ENCODE data around the gene SLC16A1. TPM values are rescaled to one million over a fixed set of nuclear protein-coding genes. Genes with fewer than 3 reads are reported as not detected.

SLC16A1 gene
- total RNA-seq, 4 donors from 2014 or later, result 3.3 to 6.2 (median 5.5) TPM

- Histone ChIP-seq H3K27me3 (no peaks in the 10 kb centered on the region), H3K36me3 (no peaks in the 10 kb centered on the region), H3K27ac (no peak overlapping the region), H3K4me1 (no peaks in the 10 kb centered on the region), H3K4me3 (replicated peaks in 1 of 3) (no peak overlapping the region), H3K9me3 (no peaks in the 10 kb centered on the region)
- intact Hi-C loops (cut with DNase I), result no loop called here
- WGBS, 2 donors, result 91 to 92% methylated on average over 4 of the region's 4 CpGs
- DNase-seq, result no peak
- no peak for TF ChIP-seq CTCF (IDR thresholded peaks at IDR 0.05)
- no peak for TF ChIP-seq POLR2A (IDR thresholded peaks at IDR 0.05)
These were observed 86.1 kb downstream of the SLC16A1 start for GRCh38 chr1:112869895-112870294.

GRCh38 chr1:112868191-112868590 is 87.8 kb downstream of the SLC16A1 start:
- no peaks in the 10 kb centered on the region for H3K9me3 ChIP-seq
- no peaks in the 10 kb centered on the region for H3K36me3 ChIP-seq
- H3K27me3 ChIP-seq, result no peaks in the 10 kb centered on the region
- DNase-seq, result no peak
- no peak overlapping the region for H3K4me3 ChIP-seq (replicated peaks in 1 of 3)
- no peak overlapping the region for H3K27ac ChIP-seq
- TF ChIP-seq CTCF (IDR thresholded peaks at IDR 0.05) (no peak), POLR2A (IDR thresholded peaks at IDR 0.05) (no peak)
- H3K4me1 ChIP-seq, result no peaks in the 10 kb centered on the region
- intact Hi-C loops (cut with DNase I), result no loop called here
- 95 to 98% methylated on average over 2 of the region's 2 CpGs for WGBS, 2 donors

- Histone ChIP-seq H3K4me3 (replicated peaks in 1 of 3) (no peak overlapping the region), H3K27ac (no peak overlapping the region), H3K4me1 (no peaks in the 10 kb centered on the region), H3K36me3 (no peaks in the 10 kb centered on the region), H3K9me3 (no peaks in the 10 kb centered on the region), H3K27me3 (no peaks in the 10 kb centered on the region)
- no peak for DNase-seq
- WGBS, 2 donors, result 91 to 96% methylated on average over 5 of the region's 5 CpGs
- TF ChIP-seq POLR2A (IDR thresholded peaks at IDR 0.05), result no peak
- no peak for TF ChIP-seq CTCF (IDR thresholded peaks at IDR 0.05)
- intact Hi-C loops (cut with DNase I), result no loop called here
These were observed 89.0 kb downstream of the SLC16A1 start for GRCh38 chr1:112866981-112867380.

DNA sequence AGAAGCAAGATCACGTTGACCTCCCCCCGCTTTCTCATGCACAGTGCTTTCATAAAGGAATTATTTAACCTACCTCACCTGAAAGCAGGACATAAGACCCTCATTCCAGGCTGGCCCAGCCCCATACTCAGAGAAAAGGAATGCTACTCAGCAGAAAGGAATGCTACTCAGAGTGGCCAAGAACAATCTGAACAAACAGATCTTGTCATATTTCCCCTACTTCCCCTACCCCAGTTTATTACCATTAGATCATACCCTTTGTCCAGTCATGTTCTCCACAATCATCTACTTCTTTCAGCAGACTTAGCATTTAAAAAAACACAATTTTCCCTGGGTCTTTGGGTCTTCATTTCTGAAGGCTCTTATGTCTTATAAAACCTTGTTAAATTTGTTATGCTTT is 89.8 kb downstream of the SLC16A1 start:
- Histone ChIP-seq H3K9me3 (no peaks in the 10 kb centered on the region), H3K4me1 (no peaks in the 10 kb centered on the region), H3K27me3 (no peaks in the 10 kb centered on the region), H3K4me3 (replicated peaks in 1 of 3) (no peak overlapping the region), H3K36me3 (no peaks in the 10 kb centered on the region), H3K27ac (no peak overlapping the region)
- no peak for TF ChIP-seq POLR2A (IDR thresholded peaks at IDR 0.05)
- TF ChIP-seq CTCF (IDR thresholded peaks at IDR 0.05), result no peak
- 87 to 91% methylated on average over 2 of the region's 2 CpGs for WGBS, 2 donors
- intact Hi-C loops (cut with DNase I), result no loop called here
- DNase-seq, result no peak

DNA sequence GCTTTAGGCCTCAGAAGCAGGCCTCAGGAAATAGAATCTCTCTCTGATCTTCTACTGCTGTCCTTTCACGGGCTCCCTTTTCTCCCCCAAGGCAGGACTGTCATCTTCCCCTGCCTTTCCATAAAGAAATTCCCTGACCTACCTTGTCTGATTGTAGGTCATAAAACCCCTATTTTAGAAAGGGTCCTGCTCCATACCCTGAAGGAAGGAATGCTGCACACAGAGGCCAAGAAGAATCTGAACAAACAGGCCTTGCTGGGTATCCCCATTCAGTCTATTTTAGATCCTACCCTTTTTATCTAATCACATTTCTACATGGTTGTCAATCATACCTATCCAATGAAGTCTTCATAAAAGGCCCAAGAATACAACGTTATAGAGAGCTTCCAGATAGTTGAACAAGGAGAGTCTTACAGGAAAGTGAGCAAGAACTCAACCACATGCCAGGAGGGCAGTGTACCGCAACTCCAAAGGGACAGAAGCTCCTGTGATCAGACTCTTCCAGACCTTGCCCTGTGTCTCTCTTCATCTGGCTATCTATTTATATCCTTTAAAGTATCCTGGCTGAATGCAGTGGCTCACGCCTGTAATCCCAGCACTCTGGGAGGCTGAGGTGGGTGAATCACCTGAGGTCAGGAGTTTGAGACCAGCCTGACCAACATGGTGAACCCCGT is 93.1 kb downstream of the SLC16A1 start:
- no peaks in the 10 kb centered on the region for H3K27me3 ChIP-seq
- 80 to 83% methylated on average over 5 of the region's 5 CpGs for WGBS, 2 donors
- intact Hi-C loops (cut with DNase I), result no loop called here
- no peaks in the 10 kb centered on the region for H3K4me1 ChIP-seq
- no peak overlapping the region for H3K27ac ChIP-seq
- no peaks in the 10 kb centered on the region for H3K36me3 ChIP-seq
- TF ChIP-seq CTCF (IDR thresholded peaks at IDR 0.05), result no peak
- TF ChIP-seq POLR2A (IDR thresholded peaks at IDR 0.05), result no peak
- no peaks in the 10 kb centered on the region for H3K9me3 ChIP-seq
- H3K4me3 ChIP-seq (replicated peaks in 1 of 3), result no peak overlapping the region
- peak; percentile 6 to 12 for DNase-seq

Small RNA genes within 50 kb of the gene (small RNA-seq; reads per million reads assigned to genes)
- not detected for gene AL390729.2

Other genes starting within 250 kb of the SLC16A1 start
- 100 to 1,000 TPM; 125 to 188 (median 175) TPM for gene RHOC, start 249.1 kb downstream of the SLC16A1 start, total RNA-seq
- gene PPM1J, start 240.9 kb downstream of the SLC16A1 start, total RNA-seq, result 1 to 10 TPM; 1.7 to 4.8 (median 3.0) TPM
- gene LRIG2, start 117.0 kb upstream of the SLC16A1 start, total RNA-seq, result 10 to 100 TPM; 23.0 to 41.9 (median 30.6) TPM

All from thyroid gland (tissue), 4 donors.